ENCODE results near the gene ZNF700. TPM values are rescaled to one million over a fixed set of nuclear protein-coding genes. Genes with fewer than 3 reads are reported as not detected.
"Not testable (repeated sequence)": the region's sequence is repeated elsewhere in the genome, so short reads cannot be mapped to it uniquely, and the experiment has no call there.

The ZNF700 gene
- polyA plus RNA-seq, 1 donor, result 22.7 TPM

DNA sequence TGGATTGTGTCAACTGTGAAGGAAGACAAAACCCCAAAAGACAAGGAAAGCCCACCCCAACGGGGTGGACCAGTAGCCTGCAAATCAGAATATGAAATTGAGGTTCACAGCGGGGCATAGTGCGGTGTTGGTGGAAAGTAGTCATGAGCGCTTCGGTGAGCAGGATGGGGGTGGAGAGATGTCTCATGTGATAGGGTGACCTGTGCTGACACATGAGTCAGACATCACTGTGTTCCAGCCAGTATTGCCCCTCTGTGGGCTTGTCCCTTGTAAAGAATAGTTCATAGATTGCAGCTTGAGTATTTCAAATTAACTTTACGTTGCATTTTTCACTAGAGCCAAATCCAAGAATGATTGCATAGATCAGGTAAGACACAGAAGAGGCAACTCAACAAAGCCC lies 30.1 kb upstream of the ZNF700 start:
- Histone ChIP-seq H3K4me1 (ENCODE audit: control insufficient read depth, insufficient read depth, low read length) (peaks cover 5% of the 10 kb centered on the region), H3K36me3 (ENCODE audit: control insufficient read depth, insufficient read depth, low read length) (peaks cover 27% of the 10 kb centered on the region), H3K4me3 (ENCODE audit: low read length) (no peak overlapping the region), H3K27me3 (ENCODE audit: control insufficient read depth, insufficient read depth, low read length) (no peaks in the 10 kb centered on the region), H3K27ac (ENCODE audit: low read length) (no peak overlapping the region), H3K9me3 (ENCODE audit: control insufficient read depth, low read depth, low read length) (peaks cover 48% of the 10 kb centered on the region)
- DNase-seq, result no peak
- no CpG with 5 or more reads among the region's 6 CpGs for WGBS (ENCODE audit: insufficient coverage, low lambda C conversion rate)

DNA sequence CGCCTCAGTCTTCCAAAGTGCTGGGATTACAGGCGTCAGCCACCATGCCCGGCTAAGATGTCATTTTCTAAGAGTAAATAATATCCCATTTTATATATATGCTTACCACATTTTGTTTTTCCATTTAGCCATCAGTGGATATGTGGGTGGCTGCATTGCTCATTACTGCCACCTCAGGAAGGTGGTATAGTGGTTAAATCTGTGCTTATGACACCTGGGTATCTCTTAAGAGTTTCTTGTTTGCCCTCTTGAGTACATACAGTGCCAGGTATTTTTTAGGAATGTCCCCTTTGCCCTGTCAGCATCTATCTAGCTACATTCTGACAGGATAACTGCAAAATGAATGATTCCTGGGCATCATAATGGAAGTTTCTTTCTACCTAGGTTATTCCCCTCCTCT lies 22.7 kb upstream of the ZNF700 start:
- peaks cover 74% of the 10 kb centered on the region for H3K9me3 ChIP-seq (ENCODE audit: control insufficient read depth, low read depth, low read length)
- H3K36me3 ChIP-seq (ENCODE audit: control insufficient read depth, insufficient read depth, low read length), result peaks cover 37% of the 10 kb centered on the region
- H3K27me3 ChIP-seq (ENCODE audit: control insufficient read depth, insufficient read depth, low read length), result no peaks in the 10 kb centered on the region
- H3K27ac ChIP-seq (ENCODE audit: low read length), result no peak overlapping the region
- no CpG with 5 or more reads among the region's 3 CpGs for WGBS (ENCODE audit: insufficient coverage, low lambda C conversion rate)
- no peak overlapping the region for H3K4me3 ChIP-seq (ENCODE audit: low read length)
- H3K4me1 ChIP-seq (ENCODE audit: control insufficient read depth, insufficient read depth, low read length), result no peaks in the 10 kb centered on the region
- DNase-seq, result no peak

DNA sequence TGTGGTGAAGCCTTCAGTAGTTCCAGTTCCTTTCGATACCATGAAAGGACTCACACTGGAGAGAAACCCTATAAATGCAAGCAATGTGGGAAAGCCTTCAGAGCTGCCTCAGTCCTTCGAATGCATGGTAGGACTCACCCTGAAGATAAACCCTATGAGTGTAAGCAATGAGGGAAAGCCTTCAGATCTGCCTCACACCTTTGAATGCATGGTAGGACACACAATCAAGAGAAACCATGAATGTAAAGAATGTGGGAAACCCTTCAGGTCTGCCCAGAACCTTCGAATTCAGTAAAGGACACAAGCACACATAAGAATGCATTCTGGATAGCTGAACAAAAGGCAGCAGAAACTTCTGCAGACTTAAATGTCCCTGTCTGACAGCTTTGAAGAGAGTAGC lies 19.0 kb upstream of the ZNF700 start:
- no peak overlapping the region for H3K4me3 ChIP-seq (ENCODE audit: low read length)
- no peaks in the 10 kb centered on the region for H3K4me1 ChIP-seq (ENCODE audit: control insufficient read depth, insufficient read depth, low read length)
- H3K9me3 ChIP-seq (ENCODE audit: control insufficient read depth, low read depth, low read length), result peaks cover 51% of the 10 kb centered on the region
- peaks cover 34% of the 10 kb centered on the region for H3K36me3 ChIP-seq (ENCODE audit: control insufficient read depth, insufficient read depth, low read length)
- no peak overlapping the region for H3K27ac ChIP-seq (ENCODE audit: low read length)
- no CpG with 5 or more reads among the region's 3 CpGs for WGBS (ENCODE audit: insufficient coverage, low lambda C conversion rate)
- DNase-seq, result no peak
- no peaks in the 10 kb centered on the region for H3K27me3 ChIP-seq (ENCODE audit: control insufficient read depth, insufficient read depth, low read length)

DNA sequence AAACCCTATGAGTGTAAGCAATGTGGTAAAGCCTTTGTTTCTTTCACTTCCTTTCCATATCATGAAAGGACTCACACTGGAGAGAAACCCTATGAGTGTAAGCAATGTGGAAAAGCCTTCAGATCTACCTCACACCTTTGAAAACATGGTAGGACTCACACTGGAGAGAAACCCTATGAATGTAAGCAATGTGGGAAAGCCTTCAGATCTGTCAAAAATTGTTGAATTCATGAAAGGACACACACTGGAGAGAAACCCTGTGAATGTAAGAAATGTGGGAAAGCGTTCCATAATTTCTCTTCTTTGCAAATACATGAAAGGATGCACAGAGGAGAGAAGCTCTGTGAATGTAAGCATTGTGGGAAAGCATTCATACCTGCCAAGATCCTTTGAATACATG lies 13.0 kb upstream of the ZNF700 start:
- not testable (repeated sequence) for H3K27me3 ChIP-seq (ENCODE audit: control insufficient read depth, insufficient read depth, low read length); H3K27ac ChIP-seq (ENCODE audit: low read length); H3K36me3 ChIP-seq (ENCODE audit: control insufficient read depth, insufficient read depth, low read length); H3K4me3 ChIP-seq (ENCODE audit: low read length); H3K4me1 ChIP-seq (ENCODE audit: control insufficient read depth, insufficient read depth, low read length)
- peaks cover 22% of the 10 kb centered on the region for H3K9me3 ChIP-seq (ENCODE audit: control insufficient read depth, low read depth, low read length)
- WGBS (ENCODE audit: insufficient coverage, low lambda C conversion rate), result no CpG with 5 or more reads among the region's 1 CpG
- DNase-seq, result peak in 1 of 2 donors; percentile 17

DNA sequence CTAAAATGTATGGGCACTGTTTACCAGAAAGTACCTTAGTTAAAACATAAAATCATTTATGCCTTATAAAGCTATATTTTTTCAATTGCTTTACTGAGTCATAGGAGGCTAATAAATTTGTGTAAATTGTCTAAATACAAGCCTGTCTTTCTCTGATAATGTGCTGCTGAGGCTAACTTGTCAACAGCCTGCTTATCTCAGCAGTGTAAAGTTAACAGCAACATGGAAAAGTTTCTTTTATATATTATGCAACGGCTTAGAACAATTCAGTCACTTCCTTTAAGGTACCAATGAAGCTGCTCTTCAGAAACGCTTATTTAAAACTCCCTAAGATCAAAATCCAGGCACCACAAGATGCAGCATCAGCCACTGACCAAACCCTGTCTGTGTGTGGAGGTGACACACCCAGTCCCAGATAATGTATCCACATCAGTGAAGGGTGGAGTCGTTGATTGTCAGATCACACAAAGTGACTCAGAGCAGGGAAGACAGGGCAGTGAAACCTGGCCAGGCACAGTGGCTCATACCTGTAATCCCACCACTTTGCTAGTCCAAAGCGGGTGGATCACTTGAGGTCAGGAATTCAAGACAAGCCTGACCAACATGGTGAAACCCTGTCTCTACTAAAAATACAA lies 10.4 kb upstream of the ZNF700 start:
- H3K4me3 ChIP-seq (ENCODE audit: low read length); DNase-seq; H3K27me3 ChIP-seq (ENCODE audit: control insufficient read depth, insufficient read depth, low read length); H3K4me1 ChIP-seq (ENCODE audit: control insufficient read depth, insufficient read depth, low read length); H3K36me3 ChIP-seq (ENCODE audit: control insufficient read depth, insufficient read depth, low read length); H3K27ac ChIP-seq (ENCODE audit: low read length): not testable (repeated sequence)
- peaks cover 33% of the 10 kb centered on the region for H3K9me3 ChIP-seq (ENCODE audit: control insufficient read depth, low read depth, low read length)
- no CpG with 5 or more reads among the region's 4 CpGs for WGBS (ENCODE audit: insufficient coverage, low lambda C conversion rate)

DNA sequence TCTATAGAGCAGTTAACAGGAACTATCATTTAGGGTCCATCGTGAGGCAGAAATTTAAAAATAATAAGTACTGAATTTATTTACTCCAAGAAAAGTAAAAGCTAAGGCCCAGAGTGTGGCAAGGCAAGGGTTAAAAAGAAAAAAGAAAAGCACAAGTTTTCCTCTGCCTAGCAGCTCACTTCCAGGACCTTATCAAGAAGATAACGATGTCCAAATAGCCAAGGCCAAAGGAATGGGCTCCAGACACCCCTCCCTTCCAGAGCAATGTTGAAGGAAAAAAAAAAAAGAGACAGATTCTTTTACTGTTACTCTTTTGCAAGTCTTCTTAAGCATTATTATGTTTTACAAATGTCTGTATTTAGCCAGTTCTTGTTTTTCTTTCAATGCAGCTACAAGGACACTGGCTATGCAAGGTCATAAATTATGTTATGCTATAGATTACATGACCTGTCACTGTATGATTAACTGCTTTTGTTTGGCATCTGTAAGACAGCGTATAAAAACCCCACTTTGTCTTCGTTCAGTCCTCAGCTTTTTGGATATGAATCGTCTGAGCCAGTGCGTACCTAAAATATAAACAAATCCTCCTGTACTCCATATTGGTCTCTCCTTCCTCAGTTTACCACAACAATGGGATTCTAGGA lies 2.9 kb upstream of the ZNF700 start:
- WGBS (ENCODE audit: insufficient coverage, low lambda C conversion rate), result 0% methylated on average over 1 of the region's 6 CpGs
- H3K27ac ChIP-seq (ENCODE audit: low read length), result no peak overlapping the region
- no peaks in the 10 kb centered on the region for H3K27me3 ChIP-seq (ENCODE audit: control insufficient read depth, insufficient read depth, low read length)
- no peaks in the 10 kb centered on the region for H3K36me3 ChIP-seq (ENCODE audit: control insufficient read depth, insufficient read depth, low read length)
- H3K4me1 ChIP-seq (ENCODE audit: control insufficient read depth, insufficient read depth, low read length), result peaks cover 18% of the 10 kb centered on the region
- peak; percentile 31 to 76 for DNase-seq
- peaks cover 11% of the 10 kb centered on the region for H3K9me3 ChIP-seq (ENCODE audit: control insufficient read depth, low read depth, low read length)
- H3K4me3 ChIP-seq (ENCODE audit: low read length), result no peak overlapping the region

DNA sequence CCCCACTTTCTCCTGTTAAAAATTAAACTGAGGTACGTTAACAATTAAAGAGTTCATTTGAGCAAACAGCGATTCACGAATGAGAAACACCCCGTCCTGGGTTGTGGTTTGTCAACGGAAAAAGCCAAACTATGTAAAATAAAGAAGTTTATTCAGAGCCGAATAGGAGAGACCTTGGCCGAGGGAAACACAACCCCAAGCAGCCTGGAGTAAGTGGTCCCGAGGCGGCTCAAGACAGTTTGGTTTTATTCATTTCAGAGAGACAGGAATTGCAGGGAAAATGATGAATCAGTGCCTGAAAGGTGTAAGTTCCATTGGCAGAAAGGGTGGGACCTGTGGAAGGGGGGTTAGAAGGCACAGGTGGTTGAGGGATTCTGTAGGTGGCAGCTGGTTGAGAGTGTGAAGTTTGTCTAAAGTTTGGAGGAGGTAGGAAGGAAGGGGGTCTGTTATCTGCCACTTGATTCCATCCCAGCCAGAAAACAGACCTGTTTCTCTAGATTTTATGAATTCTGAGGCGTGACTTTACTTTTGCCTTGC lies 812 bp downstream of the ZNF700 start:
- H3K4me3 ChIP-seq (ENCODE audit: low read length), result peak overlapping the region; percentile 84
- 0% methylated on average over 3 of the region's 10 CpGs for WGBS (ENCODE audit: insufficient coverage, low lambda C conversion rate)
- peak overlapping the region; percentile 97 for H3K27ac ChIP-seq (ENCODE audit: low read length)
- H3K27me3 ChIP-seq (ENCODE audit: control insufficient read depth, insufficient read depth, low read length); H3K36me3 ChIP-seq (ENCODE audit: control insufficient read depth, insufficient read depth, low read length): not testable (repeated sequence)
- H3K9me3 ChIP-seq (ENCODE audit: control insufficient read depth, low read depth, low read length), result peaks cover 16% of the 10 kb centered on the region
- DNase-seq, result peak in 1 of 2 donors; percentile 78
- H3K4me1 ChIP-seq (ENCODE audit: control insufficient read depth, insufficient read depth, low read length), result peaks cover 18% of the 10 kb centered on the region

DNA sequence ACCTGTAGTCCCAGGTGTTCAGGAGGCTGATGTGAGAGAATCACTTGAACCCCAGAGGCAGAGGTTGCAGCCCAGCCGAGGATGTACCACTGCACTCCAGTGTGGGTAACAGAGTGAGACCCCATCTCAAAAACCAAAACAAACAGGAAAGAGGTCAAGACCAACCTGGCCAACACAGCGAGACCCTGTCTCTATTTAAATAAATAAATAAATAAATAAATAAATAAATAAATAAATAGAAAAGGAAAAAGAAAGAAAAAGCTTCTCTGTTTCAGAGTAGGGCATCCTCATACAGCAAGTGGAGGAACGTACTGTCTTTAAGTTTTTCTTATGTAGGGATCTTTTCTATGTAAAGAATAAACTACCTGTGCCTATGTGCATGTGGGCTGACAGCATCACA lies 2.3 kb downstream of the ZNF700 start:
- WGBS (ENCODE audit: insufficient coverage, low lambda C conversion rate), result 93% methylated on average over 3 of the region's 3 CpGs
- peaks cover 13% of the 10 kb centered on the region for H3K4me1 ChIP-seq (ENCODE audit: control insufficient read depth, insufficient read depth, low read length)
- no peak overlapping the region for H3K27ac ChIP-seq (ENCODE audit: low read length)
- peaks cover 9% of the 10 kb centered on the region for H3K36me3 ChIP-seq (ENCODE audit: control insufficient read depth, insufficient read depth, low read length)
- no peak overlapping the region for H3K4me3 ChIP-seq (ENCODE audit: low read length)
- no peaks in the 10 kb centered on the region for H3K27me3 ChIP-seq (ENCODE audit: control insufficient read depth, insufficient read depth, low read length)
- no peak for DNase-seq
- peaks cover 23% of the 10 kb centered on the region for H3K9me3 ChIP-seq (ENCODE audit: control insufficient read depth, low read depth, low read length)

DNA sequence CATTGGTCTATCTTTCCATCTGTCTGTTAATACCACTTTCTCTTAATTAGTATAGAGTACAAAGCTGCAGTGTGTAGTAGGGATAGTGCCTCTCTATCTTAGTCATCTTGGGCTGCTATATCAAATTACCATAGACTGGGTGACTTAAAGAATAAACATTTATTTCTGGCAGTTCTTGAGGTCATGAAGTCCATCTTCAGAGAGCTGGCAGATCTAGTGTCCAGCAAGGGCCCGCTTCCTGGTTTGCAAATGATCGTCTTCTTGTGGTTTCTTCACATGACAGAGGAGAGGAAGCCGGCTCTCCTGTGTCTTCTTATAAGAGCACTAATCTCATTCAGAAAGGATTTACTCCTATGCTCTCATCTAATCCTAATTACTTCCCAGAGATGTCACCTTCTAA lies 6.1 kb downstream of the ZNF700 start:
- Histone ChIP-seq H3K27ac (ENCODE audit: low read length) (no peak overlapping the region), H3K9me3 (ENCODE audit: control insufficient read depth, low read depth, low read length) (peaks cover 45% of the 10 kb centered on the region), H3K4me3 (ENCODE audit: low read length) (no peak overlapping the region), H3K27me3 (ENCODE audit: control insufficient read depth, insufficient read depth, low read length) (no peaks in the 10 kb centered on the region), H3K36me3 (ENCODE audit: control insufficient read depth, insufficient read depth, low read length) (peaks cover 14% of the 10 kb centered on the region), H3K4me1 (ENCODE audit: control insufficient read depth, insufficient read depth, low read length) (no peaks in the 10 kb centered on the region)
- DNase-seq, result no peak
- WGBS (ENCODE audit: insufficient coverage, low lambda C conversion rate), result no CpG with 5 or more reads among the region's 3 CpGs

DNA sequence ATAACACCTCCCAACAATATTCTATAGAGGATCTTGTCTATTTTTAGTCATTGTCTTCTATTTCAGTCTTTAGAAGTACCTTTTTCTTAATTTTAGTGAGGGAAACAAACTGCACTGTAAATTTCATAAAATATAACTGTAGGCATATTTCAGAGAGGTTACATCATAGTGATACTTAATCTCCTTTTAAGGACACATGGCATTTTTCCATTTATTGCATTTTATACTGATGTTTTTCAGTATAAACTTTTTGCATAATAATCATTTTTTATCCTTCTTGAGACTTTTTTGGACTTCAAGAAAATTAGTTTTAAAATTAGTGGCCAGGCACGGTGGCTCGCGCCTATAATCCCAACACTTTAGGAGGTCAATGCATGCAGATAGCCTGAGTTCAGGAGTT lies 6.6 kb downstream of the ZNF700 start:
- DNase-seq, result no peak
- Histone ChIP-seq H3K4me1 (ENCODE audit: control insufficient read depth, insufficient read depth, low read length) (no peaks in the 10 kb centered on the region), H3K27ac (ENCODE audit: low read length) (no peak overlapping the region), H3K36me3 (ENCODE audit: control insufficient read depth, insufficient read depth, low read length) (peaks cover 14% of the 10 kb centered on the region), H3K9me3 (ENCODE audit: control insufficient read depth, low read depth, low read length) (peaks cover 45% of the 10 kb centered on the region), H3K27me3 (ENCODE audit: control insufficient read depth, insufficient read depth, low read length) (no peaks in the 10 kb centered on the region), H3K4me3 (ENCODE audit: low read length) (no peak overlapping the region)
- WGBS (ENCODE audit: insufficient coverage, low lambda C conversion rate), result no CpG with 5 or more reads among the region's 3 CpGs

DNA sequence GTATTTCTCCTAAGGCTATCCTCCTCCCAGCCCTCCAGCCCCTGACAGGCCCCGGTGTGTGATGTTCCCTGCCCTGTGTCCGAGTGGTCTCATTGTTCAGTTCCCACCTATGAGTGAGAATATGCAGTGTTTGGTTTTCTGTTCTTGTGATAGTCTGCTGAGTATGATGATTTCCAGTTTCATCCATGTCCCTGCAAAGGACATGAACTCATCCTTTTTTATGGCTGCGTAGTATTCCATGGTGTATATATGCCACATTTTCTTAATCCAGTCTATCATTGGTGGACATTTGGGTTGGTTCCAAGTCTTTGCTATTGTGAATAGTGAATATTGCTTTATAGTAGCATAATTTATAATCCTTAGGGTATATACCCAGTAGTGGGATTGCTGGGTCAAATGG lies 10.9 kb downstream of the ZNF700 start:
- H3K9me3 ChIP-seq (ENCODE audit: control insufficient read depth, low read depth, low read length), result peaks cover 47% of the 10 kb centered on the region
- not testable (repeated sequence) for H3K27ac ChIP-seq (ENCODE audit: low read length); H3K27me3 ChIP-seq (ENCODE audit: control insufficient read depth, insufficient read depth, low read length); H3K4me1 ChIP-seq (ENCODE audit: control insufficient read depth, insufficient read depth, low read length); H3K4me3 ChIP-seq (ENCODE audit: low read length); DNase-seq
- no CpG with 5 or more reads among the region's 3 CpGs for WGBS (ENCODE audit: insufficient coverage, low lambda C conversion rate)
- H3K36me3 ChIP-seq (ENCODE audit: control insufficient read depth, insufficient read depth, low read length), result peaks cover 12% of the 10 kb centered on the region
